HL-60/S4 (cell line): ENCODE measurements around the gene TTLL11.

Source experiments
- in situ Hi-C: fragments of 300-500 bp; cut with MboI; formaldehyde crosslinking; loops from 2 replicates; pipeline ENCODE4 v1.14.3; 2022; ENCODE audit warnings: low sequenced_read_pairs

TTLL11 gene

DNA sequence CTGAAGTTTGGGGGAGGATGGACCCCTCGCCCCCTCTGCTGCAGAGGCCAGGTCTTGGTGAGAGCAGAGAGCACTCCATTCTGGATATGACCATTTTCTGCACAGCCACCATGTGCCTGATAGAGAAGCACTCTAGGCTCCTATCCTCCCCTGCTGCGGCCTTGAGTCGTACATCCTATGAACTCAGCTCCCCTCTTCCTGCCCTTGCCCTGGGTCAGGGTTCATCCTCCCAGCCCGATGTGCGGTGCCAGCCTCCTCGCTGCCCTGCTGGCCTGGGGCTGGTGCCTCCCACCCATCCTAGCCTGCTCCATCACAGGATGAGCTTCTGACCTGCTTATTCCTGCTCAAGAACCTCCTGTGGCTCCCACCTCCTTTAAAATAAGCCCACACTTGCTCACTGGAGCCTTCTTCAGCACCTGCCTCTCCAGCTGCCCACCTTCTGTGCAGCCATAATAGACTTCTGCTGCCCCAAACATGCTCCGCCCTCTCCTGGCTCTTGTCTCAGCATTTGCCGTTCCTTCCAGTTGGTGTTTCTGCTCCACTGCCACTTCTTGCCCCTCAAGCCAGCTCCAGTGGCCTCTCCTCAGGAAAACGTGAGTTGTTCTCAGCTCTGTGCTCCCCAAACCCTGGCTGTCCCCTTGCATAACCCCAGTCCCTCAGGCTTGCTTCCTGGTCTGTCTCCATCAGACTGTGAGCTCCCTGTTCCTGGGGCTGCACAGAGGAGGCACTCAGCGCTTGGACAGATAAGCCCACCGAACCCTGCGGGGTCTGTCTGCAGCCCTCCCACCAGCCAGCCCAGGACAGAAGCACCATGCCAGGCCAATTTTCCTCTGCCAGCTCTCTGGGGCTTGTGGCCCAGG is 22.3 kb upstream of the TTLL11 start:
- in situ Hi-C loops, result loop anchor here (25.0 kb wide), 1 partner anchor 697 kb away; the partner anchor contains the start of gene OR1K1

DNA sequence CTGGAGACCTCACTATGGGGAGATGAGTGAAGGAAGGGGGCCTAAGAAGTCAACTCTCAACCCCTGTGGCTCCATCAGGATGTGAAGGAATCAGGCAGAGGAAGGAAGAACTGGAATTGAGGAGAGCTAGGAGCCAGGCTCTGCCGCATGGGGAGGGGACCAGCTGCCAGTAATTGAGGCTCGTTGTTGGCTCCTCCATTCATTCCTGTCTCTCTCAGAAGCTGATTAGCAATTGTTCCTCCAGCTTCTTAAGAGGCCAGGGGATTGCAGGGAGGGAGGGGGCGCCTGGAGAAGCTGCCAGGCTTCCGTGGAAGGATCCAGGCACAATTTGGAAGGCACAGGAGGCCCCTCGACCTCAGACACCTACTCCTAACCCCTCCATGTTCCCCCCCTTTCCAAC is 20.5 kb upstream of the TTLL11 start:
- in situ Hi-C loops, result loop anchor here (25.0 kb wide), 1 partner anchor 699 kb away; the partner anchor contains the start of gene OR1K1

DNA sequence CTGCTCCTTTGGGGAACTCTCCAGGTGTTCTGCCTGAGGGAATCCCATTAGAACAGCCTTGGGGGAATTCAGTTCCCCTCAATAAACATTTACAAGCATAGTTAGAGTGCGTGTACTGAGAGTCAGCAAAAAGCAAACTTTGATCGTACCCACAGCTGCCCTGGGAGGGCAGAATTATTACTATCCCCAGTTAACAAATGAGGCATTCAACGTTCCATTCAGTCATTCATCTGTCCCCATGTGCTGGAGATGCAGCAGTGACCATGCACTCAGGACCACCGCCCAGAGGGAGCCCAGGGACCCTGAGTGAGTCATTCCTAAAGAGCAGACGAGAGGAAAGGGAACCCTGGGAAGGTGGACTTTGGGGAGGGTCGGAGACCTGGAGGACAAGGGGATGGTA is 19.1 kb upstream of the TTLL11 start:
- in situ Hi-C loops, result loop anchor here (25.0 kb wide), 1 partner anchor 700 kb away; the partner anchor contains the start of gene OR1K1

DNA sequence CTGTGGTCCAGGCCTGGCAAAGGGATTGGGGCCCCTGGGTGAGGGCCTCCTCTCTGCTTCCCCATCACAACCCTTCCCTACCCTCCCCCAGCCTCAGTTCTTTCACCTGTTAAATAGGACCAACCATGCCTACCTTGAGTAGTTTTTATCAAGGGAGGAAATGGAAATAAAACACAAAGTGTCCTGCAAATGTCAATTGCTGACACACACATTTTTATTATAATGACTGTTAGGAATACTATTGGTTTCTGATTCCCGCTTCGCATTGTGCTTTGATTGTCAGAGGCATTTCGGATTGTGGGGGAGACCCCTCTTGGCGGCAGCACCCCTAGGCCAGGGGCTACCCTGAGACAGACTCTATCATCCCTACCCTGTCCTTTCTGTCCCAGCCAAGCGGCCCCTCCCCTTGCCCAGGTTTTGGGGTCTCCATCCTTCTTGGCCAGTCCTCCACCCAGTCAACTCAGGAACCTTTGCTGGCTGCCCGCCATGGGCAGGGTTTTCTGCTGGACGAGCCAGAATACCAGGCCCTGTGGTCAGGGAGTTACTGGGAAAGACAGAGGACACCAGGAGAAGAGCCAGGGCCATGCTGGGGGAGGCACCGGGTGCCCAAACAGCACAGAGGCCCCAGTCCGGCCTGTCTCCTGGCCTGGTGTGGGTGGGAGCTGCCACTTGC is 18.4 kb upstream of the TTLL11 start:
- in situ Hi-C loops, result loop anchor here (25.0 kb wide), 1 partner anchor 701 kb away; the partner anchor contains the start of gene OR1K1

DNA sequence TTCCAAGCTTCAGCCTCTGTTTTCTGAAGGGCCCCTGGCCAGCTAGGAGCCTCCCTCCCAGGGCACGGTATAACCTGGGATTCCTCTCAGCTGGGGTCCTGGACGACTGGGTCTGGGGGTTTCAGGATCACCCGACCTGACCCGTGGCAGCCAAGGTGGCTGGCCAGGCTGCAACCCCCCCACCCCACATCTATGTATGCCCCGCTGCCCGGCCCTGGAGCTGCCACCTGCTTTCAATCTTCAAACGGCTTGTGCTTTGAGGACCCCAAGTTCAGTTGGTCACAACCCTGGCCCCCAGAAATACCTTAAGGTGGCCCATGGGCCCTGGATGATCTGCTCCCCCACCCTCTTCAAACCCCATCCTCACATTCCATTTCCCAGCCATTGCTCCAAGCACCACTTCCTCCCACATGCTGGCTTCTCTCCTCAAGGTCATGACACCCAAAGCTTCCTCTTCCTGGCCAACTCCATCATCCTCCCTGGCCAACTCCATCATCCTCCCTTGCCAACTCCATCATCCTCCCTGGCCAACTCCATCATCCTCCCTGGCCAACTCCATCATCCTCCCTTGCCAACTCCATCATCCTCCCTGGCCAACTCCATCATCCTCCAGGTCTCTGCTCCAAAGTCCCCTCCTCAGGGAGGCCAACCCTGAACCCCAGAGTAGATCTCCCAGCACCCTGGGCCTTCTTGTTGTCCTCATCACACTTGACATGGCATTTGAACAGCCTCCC is 17.2 kb upstream of the TTLL11 start:
- in situ Hi-C loops, result loop anchor here (25.0 kb wide), 1 partner anchor 702 kb away; the partner anchor contains the start of gene OR1K1

DNA sequence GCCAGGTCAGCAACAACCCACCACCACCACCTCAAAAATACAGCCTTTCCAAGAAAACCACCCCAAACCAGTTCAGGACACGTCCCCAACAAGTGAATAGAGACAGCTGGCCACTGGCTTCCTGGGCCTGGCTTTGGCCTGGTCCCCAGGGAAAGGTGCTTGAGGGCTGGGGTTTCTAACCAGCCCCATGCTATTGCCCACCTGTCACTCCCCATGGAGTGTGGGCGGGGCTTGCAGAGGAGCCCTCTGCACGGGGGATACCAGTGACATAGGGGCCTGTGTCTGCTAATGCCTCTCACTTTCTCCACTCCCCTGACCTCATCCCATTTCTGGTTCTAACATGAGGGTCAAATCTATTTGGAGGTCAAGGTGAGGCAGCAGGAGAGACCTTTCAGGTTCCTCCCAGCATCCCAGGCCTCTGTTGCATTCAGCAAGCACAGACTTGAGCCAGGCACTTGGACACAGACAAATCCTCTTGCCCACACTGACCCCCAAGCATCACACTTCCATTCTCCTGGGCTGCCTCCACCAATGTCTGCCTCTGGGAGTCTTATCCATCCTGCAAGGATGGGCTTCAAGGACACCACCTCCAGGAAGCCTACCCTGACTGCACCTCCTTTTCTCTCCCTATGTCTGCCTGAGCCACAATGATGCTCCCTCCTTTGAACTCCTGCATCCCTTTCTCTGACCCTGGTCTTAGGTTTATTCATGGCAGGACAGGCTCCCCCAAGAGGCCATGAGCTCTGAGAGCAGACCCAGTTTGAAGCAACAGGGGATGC is 16.1 kb upstream of the TTLL11 start:
- in situ Hi-C loops, result loop anchor here (25.0 kb wide), 1 partner anchor 703 kb away; the partner anchor contains the start of gene OR1K1

DNA sequence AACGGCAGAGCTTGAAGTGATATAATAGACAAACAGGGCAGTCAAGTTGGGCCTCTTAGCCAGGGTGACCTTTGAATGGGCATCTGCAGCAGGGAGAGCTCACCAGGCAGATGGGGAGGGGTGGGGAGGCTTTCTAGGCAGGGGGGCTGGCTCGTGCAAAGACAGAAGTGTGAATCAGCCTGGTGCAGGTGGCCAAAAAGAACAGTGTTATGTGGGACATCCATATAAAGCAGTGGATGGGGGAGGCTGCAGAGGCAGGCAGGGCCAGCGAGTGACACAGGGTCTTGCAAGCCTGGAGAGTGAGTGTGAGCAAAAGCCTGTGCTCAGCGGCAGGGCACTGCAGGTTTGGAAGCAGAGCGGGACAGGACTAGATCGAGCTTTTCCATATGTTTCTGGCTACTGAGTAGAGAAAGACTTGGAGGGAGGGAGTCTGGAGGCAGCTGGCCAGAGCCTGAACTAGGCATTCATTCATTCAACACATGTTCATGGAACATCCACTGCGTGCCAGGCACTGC is 14.2 kb upstream of the TTLL11 start:
- in situ Hi-C loops, result loop anchor here (25.0 kb wide), 1 partner anchor 705 kb away; the partner anchor contains the start of gene OR1K1

DNA sequence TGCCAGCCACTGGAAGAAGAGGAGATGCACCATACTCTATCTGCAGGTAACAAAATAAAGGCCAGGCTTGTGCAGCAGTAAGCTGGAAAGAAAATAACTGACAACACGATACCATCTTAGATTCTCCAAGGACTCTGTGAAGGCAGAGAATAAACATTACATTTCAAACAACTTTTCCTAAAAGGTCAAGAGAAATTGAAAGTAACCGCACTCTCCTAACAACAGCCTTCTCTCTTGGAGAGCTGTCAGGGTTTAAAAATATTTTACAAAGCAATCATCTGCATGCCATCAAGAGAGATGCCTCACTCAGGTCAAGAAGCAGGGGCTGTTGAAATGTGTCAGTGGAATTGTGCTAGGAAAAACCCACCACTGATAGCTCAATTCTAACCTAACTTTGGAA is 13.5 kb upstream of the TTLL11 start:
- in situ Hi-C loops, result loop anchor here (25.0 kb wide), 1 partner anchor 706 kb away; the partner anchor contains the start of gene OR1K1

DNA sequence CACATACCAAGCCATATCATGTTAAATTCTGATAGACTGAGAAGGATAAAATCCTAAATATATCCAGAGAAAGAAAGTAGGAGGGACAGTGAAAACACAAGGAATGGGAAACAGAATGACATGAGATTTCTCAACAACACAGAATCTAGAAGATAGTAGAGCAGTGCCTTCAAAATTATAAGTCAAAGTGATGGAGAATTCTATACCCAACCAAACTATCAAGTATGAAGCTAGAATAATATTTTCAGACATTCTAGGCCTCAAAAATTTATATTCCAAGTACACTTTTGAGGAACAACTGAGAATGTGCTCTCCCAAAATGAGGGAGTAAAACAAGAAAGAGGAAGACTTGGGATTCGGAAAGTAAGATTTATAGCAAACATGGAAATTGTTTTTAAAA is 10.9 kb upstream of the TTLL11 start:
- in situ Hi-C loops, result loop anchor here (25.0 kb wide), 1 partner anchor 708 kb away; the partner anchor contains the start of gene OR1K1

DNA sequence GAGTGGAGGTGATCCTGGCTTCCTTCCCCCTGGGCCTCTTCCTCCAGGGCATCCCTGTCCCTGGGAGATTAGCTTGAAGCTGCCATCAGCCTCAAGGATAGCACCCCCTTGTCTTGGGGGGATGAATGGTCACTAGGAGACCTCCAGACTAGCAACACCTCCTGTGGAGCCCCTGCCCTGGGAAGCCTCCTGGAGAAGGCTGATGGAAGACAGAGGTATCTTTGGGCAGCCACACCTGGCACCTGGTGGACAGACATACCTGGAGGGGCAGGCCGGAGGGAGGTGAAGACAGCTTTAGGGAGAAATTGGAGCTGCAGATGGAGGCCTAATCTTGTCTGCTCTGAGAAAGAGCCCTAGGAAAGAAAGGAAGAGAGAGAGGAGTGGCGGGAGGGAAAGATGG is 9.0 kb upstream of the TTLL11 start:
- in situ Hi-C loops, result loop anchor here (25.0 kb wide), 1 partner anchor 710 kb away; the partner anchor contains the start of gene OR1K1

DNA sequence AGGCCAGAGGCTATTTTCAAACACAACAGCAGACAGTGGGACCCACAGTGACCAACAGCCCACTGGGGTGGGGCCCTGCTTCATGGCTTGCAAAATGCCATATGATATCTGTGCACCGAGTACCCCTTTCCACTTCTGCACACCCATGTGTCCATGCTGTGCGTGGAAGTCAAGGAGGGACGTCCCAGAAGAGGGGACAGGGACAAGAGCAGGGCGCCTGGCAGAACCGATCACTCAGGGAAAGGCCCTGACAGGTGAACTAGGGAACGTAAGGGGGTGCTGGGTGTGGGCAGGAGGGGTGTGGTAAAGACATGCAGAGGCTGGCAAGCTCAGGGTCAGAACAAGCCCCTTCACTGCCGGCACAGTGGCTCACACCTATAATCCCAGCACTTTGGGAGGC is 7.6 kb upstream of the TTLL11 start:
- in situ Hi-C loops, result loop anchor here (25.0 kb wide), 1 partner anchor 712 kb away; the partner anchor contains the start of gene OR1K1

DNA sequence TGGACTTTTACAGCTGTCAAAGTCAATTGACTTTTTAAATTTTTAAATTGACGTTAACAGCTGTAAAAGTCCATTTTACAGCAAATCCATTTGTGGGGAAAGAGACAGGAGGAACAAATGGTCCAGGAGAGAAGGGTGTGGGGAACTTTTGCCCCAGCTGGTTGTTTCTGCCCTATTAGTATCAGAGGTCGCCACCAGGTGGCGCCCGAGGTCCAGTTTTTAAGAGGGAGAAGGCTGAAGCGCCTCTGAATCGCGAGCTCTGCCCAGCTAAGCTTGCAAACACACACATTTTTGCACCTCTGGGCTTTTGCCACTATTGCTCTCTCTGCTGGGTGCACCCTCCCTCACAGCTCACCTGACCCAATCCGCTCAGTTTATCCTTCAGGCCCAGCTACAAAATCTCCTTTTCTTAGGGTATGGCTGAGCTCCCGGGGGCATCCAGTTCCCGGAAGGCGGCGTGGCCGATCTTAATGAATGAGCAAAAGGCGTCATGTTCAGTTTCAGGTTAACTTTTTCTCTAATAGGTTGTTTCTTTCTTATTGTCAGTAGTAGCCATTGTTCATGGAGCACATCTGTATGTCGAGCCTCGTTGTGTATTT is 6.3 kb upstream of the TTLL11 start:
- in situ Hi-C loops, result no loop called here

DNA sequence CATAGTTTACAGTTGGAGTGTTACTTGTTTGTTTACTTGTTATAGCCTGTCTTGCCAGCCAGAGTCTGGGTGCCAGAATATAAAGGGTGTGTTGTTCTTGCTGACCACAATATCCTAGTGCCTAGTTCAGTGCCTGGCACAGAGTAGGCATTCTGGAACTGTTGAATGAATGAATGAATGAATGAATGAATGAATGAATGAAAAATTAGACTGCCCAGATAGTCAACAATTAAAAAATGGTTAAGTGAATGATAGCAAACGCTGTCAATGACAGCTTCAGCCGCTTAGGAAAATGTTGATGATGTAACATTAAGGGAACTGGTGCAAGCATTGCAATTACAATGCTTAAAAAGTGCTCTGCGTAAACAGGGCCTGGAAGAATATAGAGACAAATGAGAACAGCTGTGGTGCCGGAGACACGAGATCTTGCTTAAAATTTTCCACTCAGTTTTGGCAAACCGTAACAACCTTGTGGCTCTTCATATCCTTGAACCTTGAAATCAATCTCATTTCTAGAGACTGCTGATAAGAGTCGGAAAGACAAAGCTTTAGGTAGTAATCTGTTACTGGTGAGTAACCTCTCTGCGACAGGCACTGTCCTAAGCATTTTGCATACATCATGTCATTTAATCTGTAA is 4.7 kb upstream of the TTLL11 start:
- in situ Hi-C loops, result no loop called here

DNA sequence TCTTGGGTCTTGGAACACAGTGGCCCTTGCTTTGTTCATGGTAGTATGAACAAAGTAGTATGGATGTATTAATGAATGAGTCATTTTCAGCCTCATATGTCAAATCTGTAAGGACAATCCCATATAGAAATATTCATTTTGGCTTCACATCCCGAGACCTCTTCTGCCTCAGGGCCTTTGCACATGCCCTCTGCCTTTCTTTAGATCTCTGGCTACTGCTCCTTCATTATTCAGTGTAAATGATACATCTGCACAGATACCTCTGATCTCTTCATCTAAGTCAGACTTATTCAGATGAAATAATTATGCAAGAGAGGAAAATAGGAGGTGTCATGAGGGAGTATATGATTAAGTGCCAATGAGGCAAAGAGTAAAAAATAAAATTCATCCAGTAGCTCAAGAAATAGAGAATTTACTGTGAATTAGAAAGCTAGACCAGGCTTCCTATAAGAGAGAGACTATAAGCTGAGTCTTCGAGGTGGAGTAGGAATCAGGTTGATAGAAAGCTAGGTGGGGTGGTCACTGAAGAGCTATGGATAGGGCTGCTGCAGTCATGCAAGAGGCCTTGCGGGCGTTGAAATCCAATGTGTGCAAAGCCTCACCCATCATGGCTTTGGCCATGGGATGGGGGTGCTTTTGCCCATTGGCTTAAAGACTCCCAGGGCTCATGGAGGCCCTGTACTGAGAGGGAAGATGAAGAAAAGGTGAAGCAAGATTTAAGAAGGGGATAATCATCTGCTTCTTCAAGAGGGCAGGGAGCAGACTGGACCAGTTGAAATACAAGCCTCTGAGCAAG is 3.7 kb upstream of the TTLL11 start:
- in situ Hi-C loops, result no loop called here

DNA sequence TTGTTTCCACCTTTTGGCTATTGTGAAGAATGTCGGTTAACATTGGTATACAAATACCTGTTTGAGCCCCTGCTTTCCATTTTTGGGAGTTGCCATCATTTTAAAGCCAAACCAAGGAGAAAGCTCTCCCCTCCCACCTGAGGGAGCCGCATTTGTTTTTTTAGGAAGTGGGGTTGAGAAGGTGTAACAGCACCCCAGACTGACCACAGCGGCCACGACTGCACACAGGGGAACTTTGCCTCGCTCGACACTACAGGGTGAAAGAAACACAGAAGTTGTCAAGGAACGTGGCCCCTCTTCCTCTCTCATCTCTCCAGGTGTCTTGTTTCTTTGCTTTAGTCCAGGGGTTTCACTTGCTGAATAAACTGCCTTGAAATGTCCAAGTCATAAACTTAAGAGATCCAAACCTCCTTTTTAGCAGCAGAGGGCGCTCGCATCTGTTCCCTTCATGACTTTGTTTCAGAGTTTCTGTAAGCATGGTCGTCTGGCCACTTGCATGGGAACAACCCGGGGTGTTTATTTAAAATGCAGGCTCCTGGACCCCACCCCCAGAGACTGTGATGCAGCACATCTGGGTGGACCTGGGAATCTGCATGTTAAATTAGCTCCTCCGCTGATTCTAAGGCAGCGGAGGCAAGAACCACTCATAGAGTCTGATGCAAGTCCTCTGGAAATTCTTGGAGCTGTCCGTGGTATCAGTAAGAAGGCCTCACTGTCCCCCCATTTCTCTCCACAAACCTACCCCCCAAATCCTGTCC is 2.1 kb upstream of the TTLL11 start:
- in situ Hi-C loops, result no loop called here

DNA sequence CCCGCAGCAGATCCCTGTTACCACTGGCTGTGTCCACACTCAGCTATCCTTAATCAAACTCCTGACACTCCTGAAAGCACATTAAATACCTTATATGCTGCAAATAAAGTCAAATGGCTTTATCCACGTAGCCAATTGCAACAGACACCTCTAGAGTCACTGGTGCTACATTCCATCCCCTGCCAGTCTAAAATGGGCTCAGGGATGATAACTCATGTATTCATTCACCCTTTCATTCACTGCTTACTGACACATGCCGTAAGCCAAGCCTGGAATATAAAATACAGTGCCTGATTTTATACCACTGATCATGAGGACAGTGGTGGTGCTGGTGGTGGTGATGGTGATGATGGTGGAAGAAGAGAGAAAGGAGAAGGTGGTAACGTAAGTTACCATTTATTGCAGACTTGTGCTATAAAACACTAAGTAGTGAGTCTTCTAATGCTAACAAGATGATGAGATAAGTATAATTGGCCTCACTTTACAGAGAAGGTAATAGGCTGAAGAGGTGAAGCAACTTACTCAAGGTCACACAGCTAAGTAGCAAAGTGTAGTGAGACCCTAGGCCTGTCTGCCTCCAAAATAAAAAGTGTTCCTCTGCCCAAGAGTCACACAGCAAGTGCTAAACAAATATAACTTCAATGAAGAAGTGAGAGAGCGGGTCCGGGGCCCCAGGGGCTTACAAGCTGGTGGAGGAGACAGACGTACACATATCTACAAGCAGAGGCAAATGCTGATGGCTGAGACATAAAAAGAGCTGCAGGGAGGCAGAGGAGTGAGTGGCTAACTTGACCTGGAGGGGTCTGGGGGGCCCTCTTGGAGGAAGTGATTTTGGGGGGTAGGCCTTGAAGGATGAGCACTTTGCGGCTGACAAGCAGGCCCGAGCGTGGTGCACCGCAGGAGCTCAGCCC is 1.2 kb downstream of the TTLL11 start:
- in situ Hi-C loops, result no loop called here
